Epidermal melanocyte (primary cell): Measurements from ENCODE around the gene IL31RA.

Experiments
- DNase-seq: peaks from one replicate; pipeline ENCODE4 v3.0.0; 2011; ENCODE audit warnings: low spot score; ENCODE audit not compliant: insufficient read length

Gene IL31RA

DNA sequence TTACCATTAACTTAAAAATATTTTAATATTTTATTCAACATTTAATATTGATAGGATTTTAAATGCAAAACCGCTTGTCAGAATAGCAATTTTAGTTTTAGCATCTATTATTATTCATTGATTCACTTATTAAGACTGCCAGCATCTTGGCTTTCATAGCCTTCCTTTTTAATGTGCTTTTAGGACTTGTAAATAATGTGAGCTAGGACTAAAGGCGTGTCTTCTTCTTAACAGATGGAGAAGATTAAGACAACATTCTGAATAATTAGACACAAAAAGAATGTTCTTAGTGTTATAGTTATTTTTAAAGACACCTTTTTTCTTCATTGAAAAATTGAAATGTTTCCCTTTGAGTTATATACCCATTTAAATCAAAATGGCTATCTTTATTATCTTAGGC is 6.9 kb downstream of the IL31RA start:
- DNase-seq, result no peak

DNA sequence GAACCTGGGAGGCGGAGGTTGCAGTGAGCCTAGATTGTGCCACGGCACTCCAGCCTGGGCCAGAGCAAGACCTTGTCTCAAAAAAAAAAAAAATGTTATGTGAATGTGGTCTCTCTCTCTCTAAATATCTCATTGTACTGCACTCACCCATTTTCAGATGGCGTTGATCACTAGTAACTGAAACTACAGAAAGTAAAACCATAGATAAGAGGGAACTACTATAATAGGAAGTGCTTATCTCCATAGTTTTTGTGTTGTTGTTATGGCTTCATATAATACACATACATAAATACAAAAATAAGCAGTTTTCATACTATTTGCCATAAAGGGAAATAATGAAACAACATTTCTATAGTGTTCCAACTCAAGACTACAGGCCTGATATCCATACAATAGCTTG is 9.1 kb downstream of the IL31RA start:
- no peak for DNase-seq

DNA sequence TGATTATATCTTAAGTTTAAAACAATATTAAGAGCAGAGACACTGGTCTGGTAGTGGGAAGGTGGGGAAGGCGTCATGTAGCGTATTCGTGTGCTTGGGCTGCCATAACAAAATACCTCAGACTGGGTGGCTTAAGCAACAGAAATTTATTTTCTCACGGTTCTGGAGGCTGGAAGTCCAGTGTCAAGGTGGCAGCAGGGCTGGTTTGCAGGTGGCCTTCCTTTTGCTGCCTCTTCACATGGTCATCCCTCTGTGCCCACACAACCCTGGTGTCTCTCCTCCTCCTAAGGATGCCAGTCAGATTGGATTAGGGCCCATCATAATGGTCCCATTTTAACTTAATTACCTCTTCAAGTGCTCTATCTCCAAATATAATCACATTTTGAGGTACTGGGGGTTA is 9.6 kb downstream of the IL31RA start:
- no peak for DNase-seq

DNA sequence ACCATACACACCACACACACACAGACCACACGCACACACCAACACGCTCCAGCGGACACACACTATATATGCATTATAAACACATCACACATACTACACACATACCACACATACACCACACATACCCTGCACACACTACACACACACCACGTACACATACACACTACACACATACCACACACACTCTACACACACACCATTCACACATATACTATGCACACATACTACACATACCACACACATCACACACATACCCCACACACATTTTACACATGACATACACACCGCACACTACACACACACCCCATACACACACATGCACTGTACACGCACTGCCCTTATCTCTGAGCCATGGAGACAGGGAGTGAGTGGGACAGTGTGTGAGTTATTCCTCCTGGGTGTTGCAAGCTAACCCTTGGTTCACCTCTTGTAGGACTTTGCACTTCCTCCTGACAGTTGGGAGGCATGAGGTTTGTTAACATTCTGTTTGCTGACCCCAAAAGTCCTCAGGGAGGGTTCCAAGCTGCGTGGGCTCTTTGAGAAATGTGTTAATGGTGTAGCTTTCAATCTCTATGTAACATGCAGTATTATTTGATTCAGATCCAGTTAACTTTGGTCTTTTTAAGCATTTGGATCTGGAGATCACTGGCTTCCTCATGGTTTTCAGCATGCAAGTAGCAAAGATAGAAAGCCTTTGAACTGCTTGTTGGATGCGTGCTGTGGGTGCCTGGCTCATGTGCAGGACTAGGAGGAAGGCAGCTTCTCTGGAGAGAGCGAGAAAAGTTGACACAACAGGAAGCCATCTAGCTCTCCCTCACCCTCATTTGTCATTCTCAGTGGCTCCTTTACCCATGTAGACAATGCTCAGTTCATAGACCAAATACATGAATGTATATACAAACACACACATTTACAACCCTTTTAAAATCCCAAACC is 13.7 kb downstream of the IL31RA start:
- no peak for DNase-seq

DNA sequence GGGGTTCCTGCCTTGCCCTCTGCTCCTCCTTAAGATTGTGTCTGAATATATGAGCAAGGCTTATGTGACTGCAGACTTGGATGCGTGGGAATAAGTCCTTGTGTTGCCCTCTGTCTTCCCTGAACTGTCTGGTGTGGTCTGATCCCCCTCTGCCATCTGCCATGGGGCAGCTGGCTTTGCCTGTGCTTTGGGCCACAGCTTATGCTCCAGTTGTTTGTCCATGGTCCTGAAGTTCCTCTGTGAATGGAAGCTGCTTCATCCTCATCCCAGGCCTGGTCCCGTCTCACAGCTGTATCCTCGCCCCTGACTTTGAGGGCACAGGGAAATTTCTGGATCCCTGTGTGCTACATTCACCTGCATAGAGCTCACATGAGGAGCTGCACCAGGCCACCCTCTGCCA is 14.7 kb downstream of the IL31RA start:
- DNase-seq, result no peak

DNA sequence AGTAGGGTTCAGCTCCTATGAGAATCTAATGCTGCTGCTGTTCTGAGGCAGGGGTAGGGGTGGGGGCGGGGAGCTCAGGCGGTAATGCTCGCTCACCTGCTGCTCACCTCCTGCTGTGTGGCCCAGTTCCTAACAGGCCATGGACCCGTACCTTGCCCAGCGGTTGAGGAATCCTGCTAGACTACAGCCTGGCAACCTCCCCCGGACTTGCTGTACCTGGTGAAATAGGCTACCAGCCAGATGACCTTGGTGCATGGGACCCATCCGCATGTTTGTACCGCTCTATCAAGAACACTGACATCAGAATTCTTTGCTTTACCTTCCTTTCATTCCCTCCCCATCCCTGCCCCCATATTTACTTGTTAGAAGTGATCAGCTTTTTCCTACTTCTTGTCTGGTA is 15.3 kb downstream of the IL31RA start:
- DNase-seq, result no peak

DNA sequence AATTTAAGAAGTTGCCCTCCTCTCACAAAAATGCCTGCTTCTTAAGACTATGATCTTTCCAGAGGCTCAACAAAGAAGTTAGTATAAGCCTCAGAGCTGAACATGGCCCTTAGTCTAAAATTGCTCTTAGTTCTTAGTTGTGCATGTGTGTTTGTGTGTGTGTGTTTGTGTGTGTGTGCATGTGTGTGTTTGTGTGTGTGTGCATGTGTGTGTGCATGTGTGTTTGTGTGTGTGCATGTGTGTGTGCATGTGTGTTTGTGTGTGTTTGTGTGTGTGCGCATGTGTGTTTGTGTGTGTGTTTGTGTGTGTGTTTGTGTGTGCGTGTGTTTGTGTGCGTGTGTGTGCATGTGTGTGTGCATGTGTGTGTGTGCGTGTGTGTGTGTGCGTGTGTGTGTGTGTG is 15.8 kb downstream of the IL31RA start:
- no peak for DNase-seq

DNA sequence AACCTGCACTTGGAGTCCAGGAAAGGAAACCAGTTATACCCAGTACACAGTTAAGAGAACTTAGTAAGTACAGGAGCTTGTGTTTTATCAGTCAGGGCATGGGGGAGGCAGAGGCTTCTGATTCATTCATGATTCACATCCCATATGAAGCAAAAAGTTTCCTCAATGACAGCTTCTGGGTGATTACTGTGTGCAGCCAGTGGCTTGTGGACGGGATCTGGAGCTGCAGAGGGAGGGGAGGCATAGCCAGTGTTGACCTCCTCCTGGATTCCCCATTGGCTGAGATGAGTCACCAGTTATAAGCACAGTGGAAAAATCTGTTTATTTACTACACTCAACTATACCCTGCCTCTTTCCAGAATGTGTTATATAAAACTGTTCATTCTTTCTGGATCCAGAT is 17.7 kb downstream of the IL31RA start:
- no peak for DNase-seq

DNA sequence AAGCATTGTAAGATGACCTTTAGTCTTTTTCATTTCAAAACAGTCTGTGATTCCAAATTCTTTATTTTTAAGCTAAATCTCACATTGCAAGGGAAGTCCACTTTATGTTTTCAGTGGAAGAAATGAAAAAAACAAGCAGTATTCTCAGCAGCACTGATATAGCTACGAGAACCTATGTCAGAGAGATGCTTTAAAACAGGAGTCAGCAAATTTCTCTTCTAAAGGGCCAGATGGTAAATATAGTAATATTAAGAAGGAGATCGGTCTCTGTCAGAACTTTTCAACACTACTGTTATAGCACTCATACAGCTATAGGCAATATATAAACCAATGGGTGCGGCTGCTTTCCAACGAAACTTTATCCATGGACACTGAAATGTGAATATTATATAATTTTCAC is 18.7 kb downstream of the IL31RA start:
- no peak for DNase-seq

DNA sequence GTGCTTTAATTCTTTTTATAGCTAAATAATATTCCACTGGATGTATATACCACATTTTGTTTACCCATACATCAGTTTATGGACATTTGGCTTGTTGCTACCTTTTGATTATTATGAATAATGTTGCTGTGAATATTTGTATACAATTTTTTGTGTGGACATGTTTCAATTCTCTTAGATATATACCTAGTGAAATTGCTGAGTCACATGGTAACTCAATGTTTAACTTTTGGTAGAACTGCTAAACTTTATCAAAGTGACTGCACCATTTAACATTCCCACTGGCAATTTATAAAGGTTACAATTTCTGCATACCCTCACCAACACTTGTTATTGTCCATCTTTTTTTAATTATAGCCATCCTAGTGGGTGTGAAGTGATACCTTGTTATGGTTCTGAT is 22.1 kb downstream of the IL31RA start:
- no peak for DNase-seq

DNA sequence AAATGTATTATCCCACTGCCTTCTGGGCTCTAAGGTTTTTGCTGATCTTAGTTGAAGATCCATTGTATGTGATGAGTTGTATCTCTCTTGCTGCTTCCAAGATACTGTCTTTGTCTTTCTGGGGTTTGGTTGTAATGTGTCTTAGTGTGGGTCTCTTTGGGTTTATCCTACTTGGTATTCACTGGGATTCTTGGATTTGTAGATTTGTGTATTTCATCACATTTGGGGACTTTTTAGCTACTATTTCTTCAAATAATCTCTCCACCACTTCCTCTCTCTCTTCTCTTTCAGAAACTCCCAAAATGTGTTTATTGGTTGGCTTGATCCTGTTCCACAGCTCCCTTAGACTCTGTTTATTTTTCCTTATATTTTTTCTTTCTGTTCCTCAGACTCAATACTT is 26.5 kb downstream of the IL31RA start:
- DNase-seq, result no peak

DNA sequence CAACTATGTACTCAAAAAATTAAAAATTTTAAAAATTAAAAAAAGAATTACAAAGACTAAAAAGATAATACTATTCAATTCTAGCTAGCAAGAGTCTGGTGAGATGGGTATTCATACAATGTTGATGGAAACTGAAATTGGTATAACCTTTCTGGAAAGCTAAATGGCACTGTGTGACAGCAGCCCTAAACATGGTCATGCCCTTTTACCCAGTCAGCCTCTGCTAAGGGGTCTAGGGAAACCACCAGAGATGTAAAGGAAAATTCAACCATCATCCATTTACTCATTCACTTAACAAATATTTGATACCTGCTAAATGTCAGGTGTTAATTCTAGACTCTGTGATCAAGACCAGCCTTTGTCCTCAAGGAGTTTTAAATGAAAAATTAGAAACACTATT is 29.3 kb downstream of the IL31RA start:
- no peak for DNase-seq

DNA sequence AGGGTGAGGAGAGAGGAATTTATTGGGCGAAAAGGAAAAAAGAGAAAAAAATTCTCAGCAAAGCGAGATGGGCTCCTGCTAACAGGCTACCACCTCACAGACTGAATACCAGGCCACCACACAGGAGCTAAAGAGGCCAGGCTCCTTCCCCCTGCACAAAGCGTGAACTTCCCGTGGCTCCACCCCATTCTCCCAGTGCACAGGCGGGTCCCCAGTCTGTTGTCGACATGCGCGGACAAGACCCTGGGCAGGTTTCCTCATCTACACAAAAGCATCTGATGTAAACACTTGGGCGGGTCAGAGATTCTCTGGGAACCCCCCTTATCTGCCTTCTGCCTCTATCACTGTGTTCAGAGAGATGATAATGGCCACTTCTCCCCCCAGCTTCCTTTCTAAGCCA is 34.2 kb downstream of the IL31RA start:
- DNase-seq, result no peak

DNA sequence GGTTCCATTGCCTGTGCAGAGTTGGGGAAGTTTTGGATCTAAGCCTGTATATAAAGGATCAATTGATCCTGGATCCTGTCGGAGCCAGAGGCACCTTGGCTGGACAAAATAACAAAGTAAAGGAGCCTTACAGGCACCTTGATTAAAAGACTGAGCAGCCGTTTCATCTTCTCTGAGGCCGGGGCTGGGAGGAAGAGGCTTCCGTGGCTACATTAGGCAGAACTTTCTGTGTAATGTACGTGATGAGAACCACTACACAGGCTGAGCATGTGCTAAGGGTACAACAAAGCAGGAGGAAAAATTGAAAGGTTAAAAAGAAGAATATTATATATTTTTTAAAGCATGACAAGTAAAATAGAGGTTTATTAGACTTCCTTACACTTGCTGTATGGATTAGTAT is 37.0 kb downstream of the IL31RA start:
- no peak for DNase-seq

DNA sequence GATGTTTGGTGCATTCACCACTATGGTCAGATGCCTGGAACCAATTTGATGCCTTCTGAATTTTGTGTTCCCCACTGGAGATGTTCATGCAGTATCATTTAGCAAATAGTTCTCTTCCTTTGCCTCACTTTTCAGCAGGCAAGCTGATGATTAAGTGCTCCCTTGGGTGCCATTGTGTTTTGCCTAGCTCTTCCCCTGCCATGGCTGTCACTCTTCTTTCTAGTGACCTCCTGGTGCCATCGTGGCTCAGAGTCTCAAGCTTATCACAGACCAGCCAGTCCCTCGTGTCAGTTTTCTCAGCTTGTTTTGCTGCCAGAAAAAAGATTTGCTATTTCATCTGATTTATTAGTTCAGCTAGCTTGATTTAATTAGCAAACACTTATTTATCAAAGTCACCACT is 41.3 kb downstream of the IL31RA start:
- DNase-seq, result no peak

DNA sequence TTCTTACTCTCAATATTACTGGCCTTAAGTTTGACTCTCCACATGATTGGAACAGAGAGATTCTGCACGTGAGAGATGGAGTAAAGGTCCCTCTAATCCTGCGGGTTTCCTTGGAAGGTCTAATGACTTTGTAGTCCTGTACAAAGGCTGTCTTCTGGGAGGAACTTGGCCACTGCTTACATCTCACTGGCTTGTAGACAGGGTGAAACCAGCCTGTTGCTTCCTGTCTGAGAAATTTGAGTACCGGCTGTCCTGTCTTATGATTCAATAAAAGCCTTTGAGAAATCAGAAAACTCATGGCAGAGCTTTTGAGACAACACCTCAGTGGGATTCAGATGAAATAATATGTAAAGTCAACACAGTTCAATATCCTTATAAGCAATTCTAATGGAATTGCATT is 43.0 kb downstream of the IL31RA start:
- DNase-seq, result no peak

DNA sequence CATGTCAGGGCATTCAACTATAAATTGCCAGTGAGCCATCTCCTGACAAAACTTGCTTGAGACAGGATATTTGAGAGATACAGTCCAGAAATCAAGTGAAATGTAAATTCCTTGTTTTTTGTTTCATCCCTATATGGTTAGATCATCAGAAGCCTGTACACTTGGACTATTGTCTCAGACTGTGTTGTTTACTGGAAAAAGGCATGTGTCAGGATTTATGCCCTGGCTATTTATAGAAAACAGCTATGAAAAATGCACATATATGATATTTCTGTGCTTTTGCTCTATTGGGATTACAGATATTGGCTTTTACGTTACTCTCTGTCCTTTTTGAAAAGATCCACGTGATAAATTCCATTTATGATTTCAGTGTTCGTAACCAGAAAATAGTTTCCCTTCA is 44.2 kb downstream of the IL31RA start:
- DNase-seq, result no peak

DNA sequence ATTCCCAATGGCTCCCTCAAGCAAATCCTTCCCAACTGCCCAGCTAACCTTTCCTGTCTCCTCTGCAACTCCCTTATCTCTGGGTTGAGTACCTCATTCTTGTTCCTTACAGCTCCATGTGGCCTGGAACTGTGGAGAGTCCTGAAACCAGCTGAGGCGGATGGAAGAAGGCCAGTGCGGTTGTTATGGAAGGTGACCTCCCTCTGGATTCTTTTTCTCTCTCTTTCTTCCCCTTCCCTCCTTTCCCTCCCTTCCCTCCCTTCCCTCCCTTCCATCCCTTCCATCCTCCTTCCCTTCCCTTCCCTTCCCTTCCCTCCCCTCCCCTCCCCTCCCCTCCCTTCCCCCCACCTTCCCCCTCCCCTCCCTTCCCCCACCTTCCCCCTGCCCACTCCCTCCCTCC is 45.1 kb downstream of the IL31RA start:
- no peak for DNase-seq

DNA sequence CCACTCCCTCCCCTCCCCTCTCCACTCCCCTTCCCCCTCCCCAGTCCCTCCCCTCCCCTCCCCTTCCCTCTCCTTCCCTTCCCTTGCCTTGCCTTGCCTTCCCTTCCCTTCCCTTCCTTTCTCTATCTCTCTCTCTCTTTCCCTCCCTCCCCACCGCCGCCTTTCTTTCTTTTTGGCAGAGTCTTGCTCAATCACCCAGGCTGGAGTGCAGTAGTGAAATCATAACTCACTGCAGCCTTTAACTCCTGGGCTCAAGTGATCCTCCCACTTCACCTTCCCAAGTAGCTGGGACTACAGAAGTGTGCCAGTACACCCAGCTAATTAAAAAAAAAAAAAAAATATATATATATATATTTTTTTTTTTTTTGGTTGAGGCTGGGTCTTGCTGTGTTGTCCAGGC is 45.5 kb downstream of the IL31RA start:
- DNase-seq, result no peak

DNA sequence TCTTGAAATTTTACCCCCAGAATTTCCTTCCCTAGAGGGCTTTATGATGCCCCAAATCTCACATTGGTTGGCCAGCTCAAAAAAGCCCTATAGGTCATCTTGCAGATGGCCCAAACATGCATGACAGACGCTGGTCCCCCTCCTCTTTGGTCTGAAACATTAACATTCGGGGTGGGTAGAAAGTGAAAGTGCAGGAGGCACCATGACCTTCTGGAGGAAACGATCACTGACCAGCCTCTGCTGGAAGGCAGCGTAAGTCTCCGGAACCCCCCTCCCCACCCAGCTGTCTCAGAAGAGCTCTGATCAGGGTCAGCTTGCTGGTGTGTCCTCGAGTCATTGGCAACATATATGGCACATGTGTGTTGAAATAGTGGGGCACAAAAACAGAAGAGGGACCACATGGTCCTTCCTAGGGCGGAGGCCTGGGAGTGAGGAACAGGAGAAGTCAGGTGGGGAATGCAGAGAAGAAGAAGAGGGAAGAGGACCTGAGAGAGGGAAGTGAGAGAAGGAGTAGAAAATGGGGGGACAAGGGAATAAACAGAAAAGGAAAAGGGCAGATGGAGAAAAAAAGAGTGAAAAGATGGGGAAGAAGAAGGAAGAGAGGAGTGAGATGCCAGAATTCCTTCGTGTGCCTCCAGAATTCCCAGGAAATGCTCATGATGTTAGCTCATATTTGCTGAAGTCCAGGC is 46.2 kb downstream of the IL31RA start:
- DNase-seq, result no peak

DNA sequence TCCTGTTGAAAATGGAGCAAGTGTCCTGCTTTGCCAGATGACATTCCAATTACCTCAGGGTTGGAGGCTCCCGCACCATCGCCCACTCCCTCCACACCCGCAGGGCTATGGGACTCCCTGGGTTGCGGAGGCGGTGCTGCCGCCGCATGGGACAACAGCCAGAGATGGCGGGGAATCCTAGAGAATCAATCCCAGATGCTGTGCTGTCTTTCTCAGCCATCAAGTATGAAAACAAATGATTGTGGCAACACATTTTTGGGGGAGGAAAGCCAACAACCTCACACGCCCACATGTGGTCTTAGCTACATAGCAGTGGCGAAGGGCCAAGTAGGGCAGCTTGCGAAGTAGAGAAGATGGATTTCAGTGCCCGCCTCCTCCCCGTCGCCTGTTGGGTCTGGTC is 46.7 kb downstream of the IL31RA start:
- peak; percentile 63 for DNase-seq

DNA sequence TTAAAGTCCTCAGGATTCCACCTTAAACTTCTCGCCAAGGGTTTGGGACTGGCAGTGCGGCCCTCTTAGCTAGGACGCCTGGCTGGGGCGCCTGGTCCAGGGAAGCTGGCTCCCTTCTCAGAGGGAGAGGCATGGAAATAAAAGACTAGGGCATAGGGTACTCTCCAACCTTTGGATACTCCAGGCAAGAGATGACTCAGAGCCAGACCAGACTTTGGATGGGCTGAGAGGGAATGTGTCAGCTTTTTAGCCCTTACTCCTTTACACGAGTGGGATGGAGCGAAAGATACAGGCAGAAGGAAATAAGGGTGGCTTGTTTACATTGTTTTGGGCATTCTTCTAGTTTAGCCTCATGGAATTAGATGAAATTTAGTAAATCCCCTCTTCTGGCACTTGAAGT is 48.2 kb downstream of the IL31RA start:
- no peak for DNase-seq

DNA sequence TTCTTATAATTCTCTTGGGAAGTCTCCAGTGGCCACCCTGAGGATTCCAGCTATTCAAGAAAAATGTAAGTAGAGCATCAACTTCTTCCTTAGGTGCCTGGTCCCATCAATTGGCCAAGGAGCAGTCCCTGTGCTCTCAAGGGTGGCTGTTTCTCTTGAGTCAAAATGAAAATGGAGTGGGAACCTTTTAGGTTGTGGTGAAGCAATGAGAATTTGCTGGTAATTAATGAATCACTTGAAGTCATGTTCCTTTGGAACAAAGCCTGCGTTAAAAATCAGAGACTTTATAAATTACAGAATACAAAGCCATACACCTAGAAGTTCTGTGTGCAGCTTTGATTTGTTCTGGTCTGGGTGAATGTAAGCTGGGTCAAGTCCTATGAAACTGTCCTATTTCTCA is 48.9 kb downstream of the IL31RA start:
- no peak for DNase-seq
